ENCODE results near the gene SHD.
"Not testable (repeated sequence)": the region's sequence is repeated elsewhere in the genome, so short reads cannot be mapped to it uniquely, and the experiment has no call there.

Gene SHD

GRCh38 chr19:4267901-4268815, 10.9 kb upstream of the SHD start:
- H3K27ac ChIP-seq (ENCODE audit: low read depth, low read length, severe bottlenecking): no peak overlapping the region
- H3K4me1 ChIP-seq (ENCODE audit: control insufficient read depth, insufficient read depth, low read length, poor library complexity, severe bottlenecking): no peaks in the 10 kb centered on the region
- H3K4me3 ChIP-seq (ENCODE audit: extremely low read depth, insufficient read depth, low read length, poor library complexity, severe bottlenecking): no peak overlapping the region
- WGBS, 2 experiments (ENCODE audit: insufficient coverage in 2 of 2): 94 to 95% methylated on average over 22 to 26 of the region's 30 CpGs
- no peaks in the 10 kb centered on the region for H3K9me3 ChIP-seq (ENCODE audit: control insufficient read depth, low read length)
- H3K36me3 ChIP-seq (ENCODE audit: control insufficient read depth, insufficient read depth, low read length): peaks cover 27% of the 10 kb centered on the region

GRCh38 chr19:4268816-4269430, 10.1 kb upstream of the SHD start:
- 90 to 97% methylated on average over 8 to 13 of the region's 13 CpGs for WGBS, 2 experiments (ENCODE audit: insufficient coverage in 2 of 2)
- H3K4me1 ChIP-seq (ENCODE audit: control insufficient read depth, insufficient read depth, low read length, poor library complexity, severe bottlenecking): no peaks in the 10 kb centered on the region
- peaks cover 25% of the 10 kb centered on the region for H3K36me3 ChIP-seq (ENCODE audit: control insufficient read depth, insufficient read depth, low read length)
- no peak overlapping the region for H3K4me3 ChIP-seq (ENCODE audit: extremely low read depth, insufficient read depth, low read length, poor library complexity, severe bottlenecking)
- no peak overlapping the region for H3K27ac ChIP-seq (ENCODE audit: low read depth, low read length, severe bottlenecking)
- no peaks in the 10 kb centered on the region for H3K9me3 ChIP-seq (ENCODE audit: control insufficient read depth, low read length)

GRCh38 chr19:4272894-4273293, 6.2 kb upstream of the SHD start:
- H3K4me1 ChIP-seq (ENCODE audit: control insufficient read depth, insufficient read depth, low read length, poor library complexity, severe bottlenecking): peaks cover 5% of the 10 kb centered on the region
- H3K4me3 ChIP-seq (ENCODE audit: extremely low read depth, insufficient read depth, low read length, poor library complexity, severe bottlenecking): no peak overlapping the region
- 77 to 78% methylated on average over 7 to 9 of the region's 10 CpGs for WGBS, 2 experiments (ENCODE audit: insufficient coverage in 2 of 2)
- no peaks in the 10 kb centered on the region for H3K9me3 ChIP-seq (ENCODE audit: control insufficient read depth, low read length)
- peaks cover 18% of the 10 kb centered on the region for H3K36me3 ChIP-seq (ENCODE audit: control insufficient read depth, insufficient read depth, low read length)
- no peak overlapping the region for H3K27ac ChIP-seq (ENCODE audit: low read depth, low read length, severe bottlenecking)

- H3K4me1 ChIP-seq (ENCODE audit: control insufficient read depth, insufficient read depth, low read length, poor library complexity, severe bottlenecking): peaks cover 12% of the 10 kb centered on the region
- not testable (repeated sequence) for H3K4me3 ChIP-seq (ENCODE audit: extremely low read depth, insufficient read depth, low read length, poor library complexity, severe bottlenecking); H3K36me3 ChIP-seq (ENCODE audit: control insufficient read depth, insufficient read depth, low read length); H3K9me3 ChIP-seq (ENCODE audit: control insufficient read depth, low read length); H3K27ac ChIP-seq (ENCODE audit: low read depth, low read length, severe bottlenecking)
- 88 to 95% methylated on average over 5 to 6 of the region's 6 CpGs for WGBS, 2 experiments (ENCODE audit: insufficient coverage in 2 of 2)
Measured at GRCh38 chr19:4274321-4274686, 4.8 kb upstream of the SHD start.

- WGBS, 2 experiments (ENCODE audit: insufficient coverage in 2 of 2): 57 to 63% methylated on average over 10 to 16 of the region's 16 CpGs
- H3K4me3 ChIP-seq (ENCODE audit: extremely low read depth, insufficient read depth, low read length, poor library complexity, severe bottlenecking): no peak overlapping the region
- H3K36me3 ChIP-seq (ENCODE audit: control insufficient read depth, insufficient read depth, low read length): no peaks in the 10 kb centered on the region
- no peaks in the 10 kb centered on the region for H3K9me3 ChIP-seq (ENCODE audit: control insufficient read depth, low read length)
- H3K4me1 ChIP-seq (ENCODE audit: control insufficient read depth, insufficient read depth, low read length, poor library complexity, severe bottlenecking): peaks cover 12% of the 10 kb centered on the region
- H3K27ac ChIP-seq (ENCODE audit: low read depth, low read length, severe bottlenecking): no peak overlapping the region
Measured at GRCh38 chr19:4277191-4277696, 1.8 kb upstream of the SHD start.

GRCh38 chr19:4278010-4278409, 1.1 kb upstream of the SHD start:
- Histone ChIP-seq H3K4me1 (ENCODE audit: control insufficient read depth, insufficient read depth, low read length, poor library complexity, severe bottlenecking) (peaks cover 12% of the 10 kb centered on the region), H3K9me3 (ENCODE audit: control insufficient read depth, low read length) (no peaks in the 10 kb centered on the region), H3K4me3 (ENCODE audit: extremely low read depth, insufficient read depth, low read length, poor library complexity, severe bottlenecking) (no peak overlapping the region), H3K36me3 (ENCODE audit: control insufficient read depth, insufficient read depth, low read length) (no peaks in the 10 kb centered on the region), H3K27ac (ENCODE audit: low read depth, low read length, severe bottlenecking) (no peak overlapping the region)
- WGBS, 2 experiments (ENCODE audit: insufficient coverage in 2 of 2): 24 to 31% methylated on average over 3 to 4 of the region's 4 CpGs

GRCh38 chr19:4279267-4279529, 132 bp downstream of the SHD start:
- Histone ChIP-seq H3K4me3 (ENCODE audit: extremely low read depth, insufficient read depth, low read length, poor library complexity, severe bottlenecking) (peak overlapping the region; percentile 47), H3K4me1 (ENCODE audit: control insufficient read depth, insufficient read depth, low read length, poor library complexity, severe bottlenecking) (peaks cover 12% of the 10 kb centered on the region), H3K27ac (ENCODE audit: low read depth, low read length, severe bottlenecking) (no peak overlapping the region), H3K9me3 (ENCODE audit: control insufficient read depth, low read length) (no peaks in the 10 kb centered on the region), H3K36me3 (ENCODE audit: control insufficient read depth, insufficient read depth, low read length) (no peaks in the 10 kb centered on the region)
- WGBS, 2 experiments (ENCODE audit: insufficient coverage in 2 of 2): 0% methylated on average over 12 to 18 of the region's 30 CpGs

GRCh38 chr19:4279530-4280422, 710 bp downstream of the SHD start:
- WGBS, 2 experiments (ENCODE audit: insufficient coverage in 2 of 2): 4 to 8% methylated on average over 44 to 54 of the region's 71 CpGs
- H3K27ac ChIP-seq (ENCODE audit: low read depth, low read length, severe bottlenecking): no peak overlapping the region
- H3K36me3 ChIP-seq (ENCODE audit: control insufficient read depth, insufficient read depth, low read length): no peaks in the 10 kb centered on the region
- H3K4me3 ChIP-seq (ENCODE audit: extremely low read depth, insufficient read depth, low read length, poor library complexity, severe bottlenecking): peak overlapping the region; percentile 47
- H3K4me1 ChIP-seq (ENCODE audit: control insufficient read depth, insufficient read depth, low read length, poor library complexity, severe bottlenecking): peaks cover 12% of the 10 kb centered on the region
- H3K9me3 ChIP-seq (ENCODE audit: control insufficient read depth, low read length): no peaks in the 10 kb centered on the region

- Histone ChIP-seq H3K4me1 (ENCODE audit: control insufficient read depth, insufficient read depth, low read length, poor library complexity, severe bottlenecking) (no peaks in the 10 kb centered on the region), H3K9me3 (ENCODE audit: control insufficient read depth, low read length) (no peaks in the 10 kb centered on the region), H3K27ac (ENCODE audit: low read depth, low read length, severe bottlenecking) (no peak overlapping the region), H3K4me3 (ENCODE audit: extremely low read depth, insufficient read depth, low read length, poor library complexity, severe bottlenecking) (no peak overlapping the region), H3K36me3 (ENCODE audit: control insufficient read depth, insufficient read depth, low read length) (no peaks in the 10 kb centered on the region)
- WGBS, 2 experiments (ENCODE audit: insufficient coverage in 2 of 2): 55 to 63% methylated on average over 14 to 18 of the region's 20 CpGs
Measured at GRCh38 chr19:4284176-4284958, 5.3 kb downstream of the SHD start.

- H3K36me3 ChIP-seq (ENCODE audit: control insufficient read depth, insufficient read depth, low read length): no peaks in the 10 kb centered on the region
- H3K4me1 ChIP-seq (ENCODE audit: control insufficient read depth, insufficient read depth, low read length, poor library complexity, severe bottlenecking): no peaks in the 10 kb centered on the region
- H3K9me3 ChIP-seq (ENCODE audit: control insufficient read depth, low read length): no peaks in the 10 kb centered on the region
- 78 to 85% methylated on average over 6 of the region's 6 CpGs for WGBS, 2 experiments (ENCODE audit: insufficient coverage in 2 of 2)
- H3K27ac ChIP-seq (ENCODE audit: low read depth, low read length, severe bottlenecking): no peak overlapping the region
- H3K4me3 ChIP-seq (ENCODE audit: extremely low read depth, insufficient read depth, low read length, poor library complexity, severe bottlenecking): no peak overlapping the region
Measured at GRCh38 chr19:4284974-4285373, 5.9 kb downstream of the SHD start.
